ENCODE data around the gene TOX2. TPM values are rescaled to one million over a fixed set of nuclear protein-coding genes. Genes with fewer than 3 reads are reported as not detected.

The TOX2 gene
- total RNA-seq, 1 donor from 2014 or later, result 4.7 TPM

DNA sequence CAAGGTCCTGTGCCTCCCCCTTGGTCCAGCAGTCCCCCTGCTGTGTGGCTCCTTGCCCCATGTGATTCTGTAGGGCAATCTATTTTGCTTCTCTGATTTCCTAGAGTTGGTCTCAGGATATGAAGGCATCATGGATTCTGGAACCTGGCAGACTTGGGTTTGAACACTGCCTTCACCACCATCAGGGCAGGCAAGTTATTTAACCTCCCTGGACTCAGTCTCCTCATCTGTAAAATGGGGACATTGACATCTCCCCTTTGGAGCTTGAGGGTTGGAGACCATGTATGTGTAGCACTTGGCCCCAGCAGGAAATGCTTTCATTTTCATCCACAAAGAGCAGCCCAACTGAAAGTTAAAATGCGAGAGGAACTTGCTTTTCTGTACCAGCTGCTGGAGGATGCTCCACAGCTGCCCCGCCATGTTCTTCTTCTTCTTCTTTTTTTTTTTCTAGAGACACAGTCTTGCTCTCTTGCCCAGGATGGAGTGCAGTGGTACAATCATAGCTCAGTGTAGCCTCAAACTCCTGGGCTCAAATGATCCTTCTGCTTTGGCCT, 6.7 kb downstream of the TOX2 start:
- Mint-ChIP-seq H3K4me3 (no peak overlapping the region), H3K4me1 (ENCODE audit: unreplicated experiment) (peaks cover 3% of the 10 kb centered on the region), H3K27ac (no peak overlapping the region), H3K36me3 (no peaks in the 10 kb centered on the region), H3K9me3 (no peaks in the 10 kb centered on the region), H3K27me3 (peaks cover 91% of the 10 kb centered on the region)
- TF ChIP-seq, protein P1, sequence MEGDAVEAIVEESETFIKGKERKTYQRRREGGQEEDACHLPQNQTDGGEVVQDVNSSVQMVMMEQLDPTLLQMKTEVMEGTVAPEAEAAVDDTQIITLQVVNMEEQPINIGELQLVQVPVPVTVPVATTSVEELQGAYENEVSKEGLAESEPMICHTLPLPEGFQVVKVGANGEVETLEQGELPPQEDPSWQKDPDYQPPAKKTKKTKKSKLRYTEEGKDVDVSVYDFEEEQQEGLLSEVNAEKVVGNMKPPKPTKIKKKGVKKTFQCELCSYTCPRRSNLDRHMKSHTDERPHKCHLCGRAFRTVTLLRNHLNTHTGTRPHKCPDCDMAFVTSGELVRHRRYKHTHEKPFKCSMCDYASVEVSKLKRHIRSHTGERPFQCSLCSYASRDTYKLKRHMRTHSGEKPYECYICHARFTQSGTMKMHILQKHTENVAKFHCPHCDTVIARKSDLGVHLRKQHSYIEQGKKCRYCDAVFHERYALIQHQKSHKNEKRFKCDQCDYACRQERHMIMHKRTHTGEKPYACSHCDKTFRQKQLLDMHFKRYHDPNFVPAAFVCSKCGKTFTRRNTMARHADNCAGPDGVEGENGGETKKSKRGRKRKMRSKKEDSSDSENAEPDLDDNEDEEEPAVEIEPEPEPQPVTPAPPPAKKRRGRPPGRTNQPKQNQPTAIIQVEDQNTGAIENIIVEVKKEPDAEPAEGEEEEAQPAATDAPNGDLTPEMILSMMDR (conservative IDR thresholded peaks at IDR 0.05), result no peak
- DNase-seq (ENCODE audit: extremely low spot score, unreplicated experiment), result no peak

DNA sequence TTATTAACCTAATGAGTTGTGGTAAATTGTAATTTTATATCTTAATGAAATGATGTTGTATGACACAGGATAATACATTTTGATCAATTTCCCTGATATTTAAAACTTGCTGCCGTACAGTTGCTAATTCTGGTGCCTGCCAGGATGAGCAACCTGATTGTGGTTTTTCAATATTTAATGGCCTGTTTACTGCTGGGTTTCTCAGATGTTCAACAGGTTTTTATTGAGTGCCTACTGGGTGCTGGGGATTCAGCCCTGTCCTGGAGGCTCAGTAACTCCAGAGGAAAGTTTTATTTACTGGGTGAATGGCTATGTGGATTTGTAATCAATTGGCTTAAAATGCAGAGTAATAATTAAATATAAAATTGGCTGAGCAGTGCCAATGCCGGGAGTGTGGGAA, 8.0 kb downstream of the TOX2 start:
- H3K4me1 Mint-ChIP-seq (ENCODE audit: unreplicated experiment), result no peaks in the 10 kb centered on the region
- H3K9me3 Mint-ChIP-seq, result no peaks in the 10 kb centered on the region
- no peak for DNase-seq (ENCODE audit: extremely low spot score, unreplicated experiment)
- TF ChIP-seq, protein P1 (conservative IDR thresholded peaks at IDR 0.05), result no peak
- H3K4me3 Mint-ChIP-seq, result no peak overlapping the region
- no peaks in the 10 kb centered on the region for H3K36me3 Mint-ChIP-seq
- H3K27ac Mint-ChIP-seq, result no peak overlapping the region
- H3K27me3 Mint-ChIP-seq, result peaks cover 88% of the 10 kb centered on the region

DNA sequence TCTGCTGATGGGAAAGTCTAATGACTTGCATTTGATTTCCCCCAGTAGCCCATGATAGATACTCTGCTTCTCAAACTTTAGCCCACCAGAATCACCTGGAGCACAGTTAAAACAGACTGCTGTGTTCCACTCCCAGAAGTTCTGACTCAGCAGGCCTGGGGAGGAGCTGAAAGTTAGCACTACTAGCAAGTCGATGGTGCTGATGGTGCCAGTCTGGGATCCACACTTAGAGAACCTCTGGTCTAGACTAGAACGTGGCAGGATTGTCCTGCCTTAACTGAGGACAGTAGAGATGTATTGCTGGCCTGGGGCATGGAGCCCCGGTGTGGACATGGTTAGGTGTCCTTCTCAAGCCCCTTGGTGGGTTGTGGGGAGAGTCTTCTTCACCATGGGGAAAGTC, 8.7 kb downstream of the TOX2 start:
- Mint-ChIP-seq H3K9me3 (no peaks in the 10 kb centered on the region), H3K27me3 (peaks cover 87% of the 10 kb centered on the region), H3K4me1 (ENCODE audit: unreplicated experiment) (no peaks in the 10 kb centered on the region), H3K4me3 (no peak overlapping the region), H3K36me3 (no peaks in the 10 kb centered on the region), H3K27ac (no peak overlapping the region)
- TF ChIP-seq, protein P1 (conservative IDR thresholded peaks at IDR 0.05), result no peak
- no peak for DNase-seq (ENCODE audit: extremely low spot score, unreplicated experiment)

DNA sequence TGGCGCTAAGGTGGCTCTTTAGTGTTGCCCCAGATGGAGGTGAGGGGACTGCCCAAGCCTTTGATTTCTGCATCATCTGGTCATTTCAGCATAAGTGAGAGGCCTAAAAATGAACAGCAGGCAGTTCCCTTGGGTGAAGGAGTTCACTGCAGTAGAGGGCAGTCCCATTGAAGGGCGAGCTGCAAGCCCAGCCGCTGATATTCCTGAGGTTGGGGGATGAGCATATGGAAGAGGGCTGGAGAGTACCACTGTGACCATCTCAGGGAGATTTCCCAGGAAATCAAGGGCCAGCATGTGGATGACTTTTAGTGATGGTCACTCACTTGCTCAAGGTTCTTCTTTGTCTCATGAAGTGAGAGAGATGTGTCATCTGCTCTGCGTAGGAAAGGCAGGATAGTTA, 9.3 kb downstream of the TOX2 start:
- no peaks in the 10 kb centered on the region for H3K36me3 Mint-ChIP-seq
- DNase-seq (ENCODE audit: extremely low spot score, unreplicated experiment), result no peak
- H3K27me3 Mint-ChIP-seq, result peaks cover 85% of the 10 kb centered on the region
- H3K4me1 Mint-ChIP-seq (ENCODE audit: unreplicated experiment), result no peaks in the 10 kb centered on the region
- TF ChIP-seq, protein P1 (conservative IDR thresholded peaks at IDR 0.05), result no peak
- no peak overlapping the region for H3K27ac Mint-ChIP-seq
- no peak overlapping the region for H3K4me3 Mint-ChIP-seq
- H3K9me3 Mint-ChIP-seq, result no peaks in the 10 kb centered on the region

DNA sequence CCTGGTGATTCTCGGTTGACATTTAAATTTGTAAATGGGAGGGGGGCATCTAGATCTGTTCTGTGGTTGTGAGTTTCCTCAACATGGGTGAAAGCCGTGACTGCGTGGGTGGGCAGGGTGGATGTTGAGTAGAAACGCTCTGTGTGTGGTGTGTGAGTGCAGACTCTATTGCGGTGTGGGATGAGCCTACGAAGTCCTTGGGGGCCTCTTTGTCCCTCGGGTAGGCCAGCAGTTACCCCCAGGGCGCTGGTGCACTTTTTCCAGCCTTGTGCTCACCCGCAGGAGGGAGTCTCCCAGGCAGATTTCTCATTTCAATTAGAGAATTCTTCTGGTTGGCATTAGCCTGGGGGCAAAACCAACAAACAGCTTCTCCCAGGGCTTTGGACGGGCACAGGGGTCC, 10.6 kb downstream of the TOX2 start:
- TF ChIP-seq, protein P1 (conservative IDR thresholded peaks at IDR 0.05), result no peak
- H3K36me3 Mint-ChIP-seq, result no peaks in the 10 kb centered on the region
- no peak for DNase-seq (ENCODE audit: extremely low spot score, unreplicated experiment)
- H3K4me1 Mint-ChIP-seq (ENCODE audit: unreplicated experiment), result no peaks in the 10 kb centered on the region
- H3K4me3 Mint-ChIP-seq, result no peak overlapping the region
- H3K27ac Mint-ChIP-seq, result no peak overlapping the region
- no peaks in the 10 kb centered on the region for H3K9me3 Mint-ChIP-seq
- peaks cover 79% of the 10 kb centered on the region for H3K27me3 Mint-ChIP-seq

DNA sequence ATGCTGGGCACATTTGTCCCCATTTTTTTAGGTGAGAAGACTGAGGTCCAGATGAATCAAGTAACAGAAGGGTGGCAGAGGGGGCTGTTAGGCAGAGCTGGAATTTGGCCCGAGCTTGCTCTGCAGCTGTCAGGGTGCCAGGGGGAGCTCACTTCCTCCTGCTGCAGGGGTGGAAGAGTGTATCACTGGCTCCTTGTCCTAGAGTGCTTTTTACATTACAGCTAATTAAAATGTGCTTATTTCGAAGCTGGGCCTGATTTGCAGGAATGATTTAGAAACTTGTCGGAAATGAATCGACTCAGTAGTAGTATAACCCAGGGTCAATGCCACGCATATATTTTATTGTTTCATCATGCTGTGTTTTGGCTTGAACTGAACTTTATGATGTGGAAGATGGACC, 11.1 kb downstream of the TOX2 start:
- Mint-ChIP-seq H3K27me3 (peaks cover 76% of the 10 kb centered on the region), H3K4me1 (ENCODE audit: unreplicated experiment) (no peaks in the 10 kb centered on the region)

More for the DNA sequence above, 11.1 kb downstream of the TOX2 start:
- Mint-ChIP-seq H3K36me3 (no peaks in the 10 kb centered on the region), H3K4me3 (no peak overlapping the region), H3K9me3 (no peaks in the 10 kb centered on the region), H3K27ac (no peak overlapping the region)
- DNase-seq (ENCODE audit: extremely low spot score, unreplicated experiment), result no peak
- TF ChIP-seq, protein P1 (conservative IDR thresholded peaks at IDR 0.05), result no peak
